Measurements from ENCODE around the gene CNFN. TPM values are rescaled to one million over a fixed set of nuclear protein-coding genes. Genes with fewer than 3 reads are reported as not detected.

CNFN gene
- total RNA-seq, 4 donors from 2014 or later, result 359 to 606 (median 493) TPM

DNA sequence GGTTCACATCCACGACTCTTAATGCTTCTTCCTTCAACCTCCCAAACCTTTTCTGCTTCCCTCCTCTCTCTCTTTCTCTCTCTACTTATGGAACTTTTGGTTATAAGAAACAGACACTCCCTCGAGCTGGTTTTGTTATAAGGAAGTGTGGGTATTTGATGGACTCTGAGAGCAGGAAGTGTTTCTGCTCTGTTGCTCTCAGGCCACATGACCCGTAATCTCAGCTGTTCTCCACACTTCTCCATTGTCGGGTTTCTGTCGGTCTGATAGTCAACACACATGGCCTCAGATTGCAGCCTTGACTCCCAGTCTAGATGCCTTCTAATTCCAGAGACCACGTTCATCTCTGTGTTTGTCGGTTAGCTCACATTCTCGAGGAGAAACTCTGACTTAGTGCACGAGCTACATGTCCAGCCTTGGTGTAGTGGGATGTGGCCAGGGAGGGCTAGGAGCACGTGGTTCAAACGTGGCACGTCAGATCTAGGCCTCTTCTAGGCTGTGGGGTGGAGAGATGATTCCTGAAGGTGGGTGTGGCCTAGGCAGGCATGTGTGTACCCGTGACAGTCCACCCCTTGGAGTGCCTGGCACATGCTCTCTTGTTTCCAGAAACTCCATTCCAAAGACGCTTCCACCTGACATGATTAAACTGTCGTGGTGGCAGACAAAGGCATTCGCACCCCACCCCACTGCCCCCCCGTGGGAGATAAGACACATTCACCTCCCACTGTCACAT lies 26.3 kb downstream of the CNFN start:
- WGBS, 2 donors, result 88 to 89% methylated on average over 17 of the region's 17 CpGs
- no peak for DNase-seq (ENCODE audit: low spot score in 2 of 2)
- TF ChIP-seq, protein P1, sequence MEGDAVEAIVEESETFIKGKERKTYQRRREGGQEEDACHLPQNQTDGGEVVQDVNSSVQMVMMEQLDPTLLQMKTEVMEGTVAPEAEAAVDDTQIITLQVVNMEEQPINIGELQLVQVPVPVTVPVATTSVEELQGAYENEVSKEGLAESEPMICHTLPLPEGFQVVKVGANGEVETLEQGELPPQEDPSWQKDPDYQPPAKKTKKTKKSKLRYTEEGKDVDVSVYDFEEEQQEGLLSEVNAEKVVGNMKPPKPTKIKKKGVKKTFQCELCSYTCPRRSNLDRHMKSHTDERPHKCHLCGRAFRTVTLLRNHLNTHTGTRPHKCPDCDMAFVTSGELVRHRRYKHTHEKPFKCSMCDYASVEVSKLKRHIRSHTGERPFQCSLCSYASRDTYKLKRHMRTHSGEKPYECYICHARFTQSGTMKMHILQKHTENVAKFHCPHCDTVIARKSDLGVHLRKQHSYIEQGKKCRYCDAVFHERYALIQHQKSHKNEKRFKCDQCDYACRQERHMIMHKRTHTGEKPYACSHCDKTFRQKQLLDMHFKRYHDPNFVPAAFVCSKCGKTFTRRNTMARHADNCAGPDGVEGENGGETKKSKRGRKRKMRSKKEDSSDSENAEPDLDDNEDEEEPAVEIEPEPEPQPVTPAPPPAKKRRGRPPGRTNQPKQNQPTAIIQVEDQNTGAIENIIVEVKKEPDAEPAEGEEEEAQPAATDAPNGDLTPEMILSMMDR (IDR thresholded peaks at IDR 0.05), result no peak
- TF ChIP-seq POLR2A (IDR thresholded peaks at IDR 0.05), result no peak
- intact Hi-C loops (cut with DNase I; ENCODE audit: low total_unique reads), result no loop called here
- H3K4me3 ChIP-seq (ENCODE audit: low read depth, poor library complexity, severe bottlenecking), result no peak overlapping the region

DNA sequence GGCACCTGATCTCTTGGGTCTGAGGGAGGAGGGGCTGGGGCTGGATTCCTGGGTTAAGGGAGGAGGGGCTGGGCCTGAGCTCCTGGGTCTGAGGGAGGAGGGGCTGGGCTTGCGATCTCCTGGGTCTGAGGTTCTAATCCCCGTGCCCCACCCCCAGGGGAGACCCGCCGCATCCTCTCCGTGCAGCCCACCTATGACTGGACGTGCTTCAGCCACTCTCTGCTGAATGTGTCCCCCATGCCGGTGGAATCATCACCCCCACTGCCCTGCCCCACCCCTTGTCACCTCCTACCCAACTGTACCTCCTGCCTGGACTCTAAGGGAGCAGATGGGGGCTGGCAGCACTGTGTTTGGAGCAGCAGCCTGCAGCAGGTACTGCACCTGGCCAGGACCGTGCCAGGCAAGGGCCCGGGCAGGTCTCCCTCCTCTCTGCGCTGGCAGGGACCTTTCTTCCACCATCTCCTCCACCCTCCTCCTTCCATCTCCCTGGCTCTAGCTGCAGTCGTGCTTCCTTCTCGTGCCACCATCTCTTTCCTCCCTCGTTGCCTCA lies 27.1 kb downstream of the CNFN start:
- TF ChIP-seq POLR2A (IDR thresholded peaks at IDR 0.05), result no peak
- TF ChIP-seq, protein P1 (IDR thresholded peaks at IDR 0.05), result no peak
- intact Hi-C loops (cut with DNase I; ENCODE audit: low total_unique reads), result no loop called here
- no peak overlapping the region for H3K4me3 ChIP-seq (ENCODE audit: low read depth, poor library complexity, severe bottlenecking)
- DNase-seq (ENCODE audit: low spot score in 2 of 2), result no peak
- WGBS, 2 donors, result 90 to 93% methylated on average over 11 to 13 of the region's 13 CpGs

DNA sequence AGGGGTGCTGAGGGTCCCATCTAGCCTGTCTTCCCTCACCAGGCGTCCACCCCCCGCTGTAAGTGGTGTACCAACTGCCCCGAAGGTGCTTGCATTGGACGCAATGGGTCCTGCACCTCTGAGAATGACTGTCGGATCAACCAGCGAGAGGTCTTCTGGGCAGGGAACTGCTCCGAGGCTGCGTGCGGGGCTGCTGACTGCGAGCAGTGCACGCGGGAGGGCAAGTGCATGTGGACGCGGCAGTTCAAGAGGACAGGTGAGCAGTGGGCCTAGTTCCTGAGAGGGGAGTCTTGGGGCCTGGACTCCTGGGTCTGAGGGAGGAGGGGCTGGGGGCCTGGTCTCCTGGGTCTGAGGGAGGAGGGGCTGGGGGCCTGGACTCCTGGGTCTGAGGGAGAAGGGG lies 27.8 kb downstream of the CNFN start:
- no peak for DNase-seq (ENCODE audit: low spot score in 2 of 2)
- 97% methylated on average over 14 of the region's 14 CpGs for WGBS, 2 donors
- no peak overlapping the region for H3K4me3 ChIP-seq (ENCODE audit: low read depth, poor library complexity, severe bottlenecking)
- intact Hi-C loops (cut with DNase I; ENCODE audit: low total_unique reads), result no loop called here
- no peak for TF ChIP-seq POLR2A (IDR thresholded peaks at IDR 0.05)
- TF ChIP-seq, protein P1 (IDR thresholded peaks at IDR 0.05), result no peak

DNA sequence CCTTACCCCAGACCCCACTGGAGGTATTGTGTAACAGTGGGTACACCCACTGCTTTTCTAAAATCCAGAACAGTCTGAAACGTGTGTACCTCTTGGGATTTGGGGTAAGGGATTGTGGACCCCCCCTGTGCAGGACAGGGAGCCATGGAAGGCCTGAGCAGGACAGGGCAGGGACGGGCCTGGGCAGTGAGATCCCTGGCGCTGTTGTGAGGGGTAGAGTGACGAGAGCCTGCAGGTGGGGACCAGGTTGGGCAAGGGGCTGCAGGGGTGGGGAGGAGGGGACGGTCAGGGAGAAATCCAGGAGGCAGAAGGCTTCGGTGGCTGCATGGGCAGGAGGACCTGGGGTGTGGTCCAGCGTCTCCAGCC lies 28.6 kb downstream of the CNFN start:
- WGBS, 2 donors, result 92% methylated on average over 7 of the region's 7 CpGs
- DNase-seq (ENCODE audit: low spot score in 2 of 2), result no peak
- TF ChIP-seq, protein P1 (IDR thresholded peaks at IDR 0.05), result no peak
- no peak for TF ChIP-seq POLR2A (IDR thresholded peaks at IDR 0.05)
- H3K4me3 ChIP-seq (ENCODE audit: low read depth, poor library complexity, severe bottlenecking), result no peak overlapping the region
- intact Hi-C loops (cut with DNase I; ENCODE audit: low total_unique reads), result no loop called here

DNA sequence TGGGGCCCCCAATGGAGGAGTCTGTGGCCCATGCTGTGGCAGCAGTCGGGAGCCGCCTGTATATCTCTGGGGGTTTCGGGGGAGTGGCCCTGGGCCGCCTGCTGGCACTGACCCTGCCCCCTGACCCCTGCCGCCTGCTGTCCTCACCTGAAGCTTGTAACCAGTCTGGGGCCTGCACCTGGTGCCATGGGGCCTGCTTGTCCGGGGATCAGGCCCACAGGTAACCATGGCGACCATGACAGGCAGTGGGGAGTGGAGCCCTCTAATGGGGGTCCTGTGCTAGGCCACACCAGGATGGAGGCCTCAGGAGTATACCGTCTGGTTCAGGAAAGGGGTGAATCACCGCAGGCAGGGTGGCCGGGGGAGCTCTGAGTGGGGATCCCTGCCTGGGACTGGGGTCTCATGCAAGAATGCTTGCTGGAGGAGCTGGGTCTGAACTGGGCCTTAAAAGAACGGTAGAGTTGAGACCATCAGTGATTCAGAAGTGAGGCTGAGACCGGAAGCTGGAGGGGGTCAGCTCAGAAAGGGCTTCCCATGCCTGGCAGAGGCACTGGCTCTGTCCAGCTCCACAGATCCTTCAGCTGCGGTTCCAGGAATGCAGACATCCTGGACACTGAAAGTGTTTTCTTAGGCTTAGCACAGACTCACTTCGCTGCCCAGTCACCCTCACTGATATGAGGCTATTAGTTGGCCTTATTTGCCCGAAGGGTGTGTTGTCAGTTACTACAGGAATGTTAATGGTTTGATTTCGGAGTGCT lies 29.1 kb downstream of the CNFN start:
- 90 to 94% methylated on average over 13 to 16 of the region's 16 CpGs for WGBS, 2 donors
- intact Hi-C loops (cut with DNase I; ENCODE audit: low total_unique reads), result no loop called here
- no peak for DNase-seq (ENCODE audit: low spot score in 2 of 2)
- H3K4me3 ChIP-seq (ENCODE audit: low read depth, poor library complexity, severe bottlenecking), result no peak overlapping the region
- no peak for TF ChIP-seq POLR2A (IDR thresholded peaks at IDR 0.05)
- TF ChIP-seq, protein P1 (IDR thresholded peaks at IDR 0.05), result no peak
